GM21737 (cell line): ENCODE data around the gene PNPLA6.

ENCODE experiments used
- ATAC-seq: cut with Tn5 transposase; IDR thresholded peaks from one replicate; pipeline ENCODE4 v1.9.1; 2021; ENCODE audit warnings: mild to moderate bottlenecking, moderate library complexity; ENCODE audit not compliant: unreplicated experiment

The PNPLA6 gene

DNA sequence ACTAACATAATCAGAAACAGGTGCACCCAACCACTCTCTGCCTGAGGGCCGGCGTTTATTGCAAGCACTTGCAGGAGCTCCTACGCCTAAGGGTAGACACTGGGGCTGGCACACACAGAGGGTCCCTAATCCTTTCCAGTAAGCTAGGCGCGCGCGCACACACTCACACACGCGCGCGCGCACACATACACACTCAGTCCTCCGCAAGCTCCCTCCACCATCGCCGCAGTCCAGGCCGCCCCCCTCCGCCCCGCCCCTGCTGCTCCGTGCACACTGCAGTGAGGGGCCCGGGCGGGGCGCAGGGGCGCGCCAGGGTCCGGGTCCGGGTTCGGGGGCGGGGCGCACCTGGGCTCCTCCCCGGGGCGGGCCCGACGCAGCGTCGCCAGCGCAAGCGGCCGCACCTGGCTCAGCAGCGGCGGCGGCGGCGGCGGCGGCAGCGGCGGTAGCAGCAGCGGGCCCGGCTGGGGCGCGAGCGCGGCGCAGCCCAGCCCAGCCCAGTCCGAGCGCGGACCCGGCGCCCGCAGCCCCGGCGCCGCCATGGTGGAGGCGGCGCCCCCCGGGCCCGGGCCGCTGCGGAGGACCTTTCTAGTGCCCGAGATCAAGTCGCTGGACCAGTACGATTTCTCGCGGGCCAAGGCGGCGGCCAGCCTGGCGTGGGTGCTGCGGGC is 60.1 kb downstream of the PNPLA6 start, which contains the start of gene CAMSAP3:
Gene CAMSAP3, plus strand, starts transcription at position 398 of the 668 bp plus-strand sequence. Its CDS starts 140 bp downstream, at position 538.
- ATAC-seq, result peak; percentile 52

DNA sequence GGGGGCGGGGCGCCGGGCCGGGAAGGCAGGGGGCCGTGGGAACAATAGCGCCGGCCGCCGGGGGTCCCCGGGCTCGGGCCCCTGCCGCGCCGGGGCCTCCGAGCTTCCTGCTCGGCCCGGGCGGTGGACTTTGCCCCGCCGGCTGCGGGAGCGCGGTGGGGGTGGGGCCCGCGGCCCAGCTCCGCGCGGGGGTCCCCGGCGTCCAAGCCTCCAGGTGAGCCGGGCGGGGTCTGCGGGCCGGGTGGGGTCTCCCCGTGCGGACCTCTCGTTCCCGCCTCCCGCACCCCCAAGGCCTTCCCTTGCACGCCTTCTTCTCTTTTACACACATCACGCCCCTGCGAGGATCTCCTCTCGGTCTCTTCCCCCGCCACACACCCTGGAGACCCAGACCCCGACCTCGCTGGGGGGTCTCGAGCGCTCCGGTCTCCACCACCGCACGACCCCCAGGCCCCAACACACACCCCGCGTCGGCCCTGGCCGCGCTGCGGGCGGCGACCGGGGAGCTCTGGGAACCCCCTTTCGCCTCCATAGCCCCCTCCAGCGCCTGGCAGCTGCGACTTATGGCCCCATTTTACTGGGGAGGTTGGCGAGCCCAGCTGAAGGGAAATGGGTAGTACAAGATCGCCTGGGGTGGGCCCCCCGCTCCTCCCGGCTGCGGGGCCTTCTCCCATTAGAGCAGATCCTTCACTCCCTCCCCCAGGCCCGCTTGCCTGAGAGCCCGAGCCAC is 60.9 kb downstream of the PNPLA6 start:
- no peak for ATAC-seq

DNA sequence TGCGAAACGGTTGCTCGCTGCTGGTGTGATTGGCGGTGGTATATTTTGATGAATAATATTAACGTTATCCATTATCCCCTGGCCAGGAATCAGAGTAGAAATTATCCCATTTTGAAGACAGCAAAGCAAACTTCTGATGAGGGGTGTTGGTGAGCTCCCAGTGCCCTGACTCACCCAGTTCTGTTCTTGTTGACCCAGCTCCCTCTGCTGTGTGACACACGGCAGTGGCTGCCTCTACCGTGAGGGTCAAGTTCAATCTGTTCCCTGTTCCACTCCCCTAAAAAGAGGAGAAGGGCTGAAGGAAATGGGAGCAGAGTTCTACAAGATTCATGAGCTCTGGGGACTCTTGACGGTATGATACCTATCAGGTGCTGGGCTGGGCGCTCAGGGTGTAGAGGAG is 62.2 kb downstream of the PNPLA6 start:
- ATAC-seq, result no peak

DNA sequence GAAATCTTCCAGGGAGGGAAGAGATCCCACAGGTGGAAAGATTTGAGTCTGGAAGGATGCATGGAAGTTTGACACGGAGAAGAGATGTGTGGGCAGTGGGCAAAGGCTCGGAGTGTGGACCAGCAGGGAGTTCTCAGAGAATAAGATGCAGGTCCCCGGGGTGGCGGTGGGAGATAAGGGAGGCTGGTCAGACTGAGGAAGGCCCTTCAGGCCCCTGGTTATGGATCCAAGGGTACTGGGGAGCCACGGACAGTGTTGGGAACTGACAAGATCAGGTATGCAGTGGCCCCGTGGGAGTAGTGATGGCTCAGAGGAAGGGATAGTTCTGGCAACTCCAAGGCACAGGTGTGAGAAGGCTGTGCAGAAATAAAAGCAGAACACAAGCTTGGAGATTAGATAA is 62.7 kb downstream of the PNPLA6 start:
- ATAC-seq, result no peak

DNA sequence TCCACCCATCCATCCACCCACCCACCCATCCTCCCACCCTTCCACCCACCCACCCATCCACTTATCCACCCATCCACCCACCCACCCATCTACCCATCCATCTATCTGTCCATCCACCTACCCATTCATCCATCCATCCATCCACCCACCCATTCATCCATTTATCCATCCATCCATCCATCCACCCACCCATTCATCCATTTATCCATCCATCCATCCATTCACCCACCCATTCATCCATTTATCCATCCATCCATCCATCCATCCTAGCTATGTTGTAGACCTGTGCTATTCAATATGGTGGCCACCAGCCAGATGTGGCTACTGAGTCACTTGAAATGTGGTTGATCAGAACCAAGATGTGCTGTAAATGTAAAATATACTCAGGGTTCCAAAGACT is 65.2 kb downstream of the PNPLA6 start:
- no peak for ATAC-seq

DNA sequence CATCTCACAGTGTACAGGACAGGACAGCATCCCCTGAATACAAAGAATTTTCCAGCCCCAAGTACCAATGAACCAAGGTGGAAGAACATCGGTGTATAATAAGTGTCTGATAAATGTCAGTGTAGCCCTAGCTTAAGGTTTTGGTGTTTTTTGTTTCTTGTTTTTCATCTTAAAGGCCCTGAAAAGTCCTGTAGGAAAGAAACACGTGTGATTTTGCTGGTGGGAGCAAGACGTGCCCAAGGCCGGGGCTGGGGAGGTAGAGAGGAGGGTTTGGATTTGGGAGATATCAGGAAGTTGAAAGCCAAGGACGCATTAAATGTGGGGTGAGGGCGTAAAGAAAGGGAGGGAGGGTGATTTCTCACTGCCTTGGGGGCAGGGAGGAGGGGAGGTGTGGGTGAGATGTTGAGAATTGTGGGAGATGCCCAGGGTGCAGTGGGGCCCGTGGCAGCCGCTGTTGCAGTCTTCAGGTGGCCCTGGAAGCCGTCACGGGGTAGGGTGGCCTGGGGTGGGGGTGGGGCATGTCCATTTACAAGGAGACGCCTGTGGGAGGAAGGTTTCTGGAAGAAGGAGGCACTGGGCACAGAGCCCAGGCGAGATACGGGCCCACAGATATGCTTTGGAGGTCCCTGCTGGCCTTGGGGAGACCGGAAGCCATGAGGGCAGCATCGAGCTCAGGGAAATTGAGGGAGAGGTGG is 66.9 kb downstream of the PNPLA6 start:
- no peak for ATAC-seq

DNA sequence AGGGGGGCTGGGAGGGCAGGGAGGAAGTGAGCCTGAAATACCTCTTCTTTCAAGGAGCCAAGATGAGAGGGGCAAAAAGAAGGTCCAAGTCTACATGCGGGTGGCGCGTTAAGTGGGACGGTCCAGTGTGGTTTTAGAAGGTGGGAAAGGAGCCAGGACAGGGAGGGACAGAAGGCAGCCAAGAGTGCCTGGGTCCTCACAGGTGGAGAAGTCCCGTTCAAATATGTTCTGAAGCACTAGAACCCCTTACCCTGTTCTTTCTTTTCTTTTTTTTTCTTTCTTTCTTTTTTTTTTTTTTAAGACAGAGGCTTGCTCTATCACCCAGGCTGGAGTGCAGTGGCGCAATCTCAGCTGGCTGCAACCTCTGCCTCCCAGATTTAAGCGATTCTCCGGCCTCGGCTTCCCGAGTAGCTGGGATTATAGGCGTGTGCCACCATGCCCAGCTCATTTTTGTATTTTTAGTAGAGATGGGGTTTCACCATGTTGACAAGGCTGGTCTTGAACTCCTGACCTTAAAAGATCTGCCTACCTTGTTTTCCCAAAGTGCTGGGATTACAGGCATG is 67.5 kb downstream of the PNPLA6 start:
- no peak for ATAC-seq

DNA sequence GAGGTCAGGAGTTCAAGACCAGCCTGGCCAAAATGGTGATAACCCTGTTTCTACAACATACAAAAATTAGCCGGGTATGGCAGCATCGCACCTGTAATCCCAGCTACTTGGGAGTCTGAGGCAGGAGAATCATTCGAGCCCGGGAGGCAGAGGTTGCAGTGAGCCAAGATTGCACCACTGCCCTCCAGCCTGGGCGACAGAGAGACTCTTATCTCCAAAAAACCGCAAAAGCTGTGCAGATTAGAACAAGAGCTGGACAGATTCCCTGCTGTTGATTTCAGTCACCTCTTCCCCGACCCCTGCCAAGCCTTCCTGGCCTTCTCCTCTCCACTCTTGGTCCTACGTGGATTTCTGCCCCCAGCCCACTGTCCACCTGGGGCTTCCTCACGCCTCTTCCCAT is 68.4 kb downstream of the PNPLA6 start:
- ATAC-seq, result no peak

DNA sequence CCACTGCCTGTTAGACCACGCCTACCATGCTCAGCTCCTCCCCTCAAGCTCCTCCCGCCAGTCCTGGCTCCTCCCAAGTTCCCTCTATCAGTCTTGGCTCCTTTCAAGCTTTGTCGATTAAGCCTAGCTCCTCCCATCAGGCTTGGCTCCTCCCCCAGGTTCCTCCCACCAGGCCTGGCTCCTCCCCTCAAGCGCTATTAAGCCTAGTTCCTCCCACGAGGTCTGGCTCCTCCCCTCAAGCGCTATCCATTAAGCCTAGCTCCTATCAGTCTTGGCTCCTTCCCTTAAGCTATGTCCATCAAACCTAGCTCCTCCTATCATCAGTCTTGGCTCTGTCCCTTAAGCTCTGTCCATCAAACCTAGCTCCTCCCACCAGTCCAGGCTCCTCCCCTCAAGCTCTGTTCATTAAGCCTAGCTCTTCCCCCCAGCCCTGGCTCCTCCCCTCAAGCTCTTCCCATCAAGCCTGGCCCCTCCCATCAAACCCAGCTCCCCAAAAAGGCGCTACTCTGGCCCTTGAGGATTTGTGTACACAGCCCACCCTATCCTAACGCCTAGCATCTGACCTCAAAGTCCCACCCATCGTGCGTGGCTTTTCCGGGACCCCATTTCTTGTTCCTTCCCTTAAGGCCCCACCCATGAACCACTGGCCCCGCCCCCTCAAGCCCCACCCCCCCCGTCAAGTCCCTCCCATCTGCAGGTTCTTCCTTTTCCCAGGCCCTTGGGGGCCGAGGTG is 70.1 kb downstream of the PNPLA6 start:
- no peak for ATAC-seq

DNA sequence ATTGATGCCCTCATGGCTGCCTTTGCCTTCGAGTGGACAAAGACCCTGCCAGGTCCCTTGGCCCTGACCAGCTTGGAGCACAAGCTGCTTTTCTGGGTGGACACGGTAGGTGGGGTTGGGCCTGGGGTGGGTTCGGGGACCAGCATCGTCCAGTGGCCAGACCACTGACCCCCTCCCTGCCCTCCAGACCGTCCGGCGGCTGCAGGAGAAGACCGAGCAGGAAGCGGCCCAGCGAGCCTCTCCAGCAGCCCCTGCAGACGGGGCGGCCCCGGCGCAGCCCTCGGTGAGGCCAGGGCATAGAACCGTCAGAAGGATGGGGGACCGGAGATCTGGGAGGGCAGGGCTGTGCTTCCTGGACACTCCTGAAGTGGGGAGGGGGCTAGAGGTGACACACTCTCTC is 70.8 kb downstream of the PNPLA6 start:
- no peak for ATAC-seq

DNA sequence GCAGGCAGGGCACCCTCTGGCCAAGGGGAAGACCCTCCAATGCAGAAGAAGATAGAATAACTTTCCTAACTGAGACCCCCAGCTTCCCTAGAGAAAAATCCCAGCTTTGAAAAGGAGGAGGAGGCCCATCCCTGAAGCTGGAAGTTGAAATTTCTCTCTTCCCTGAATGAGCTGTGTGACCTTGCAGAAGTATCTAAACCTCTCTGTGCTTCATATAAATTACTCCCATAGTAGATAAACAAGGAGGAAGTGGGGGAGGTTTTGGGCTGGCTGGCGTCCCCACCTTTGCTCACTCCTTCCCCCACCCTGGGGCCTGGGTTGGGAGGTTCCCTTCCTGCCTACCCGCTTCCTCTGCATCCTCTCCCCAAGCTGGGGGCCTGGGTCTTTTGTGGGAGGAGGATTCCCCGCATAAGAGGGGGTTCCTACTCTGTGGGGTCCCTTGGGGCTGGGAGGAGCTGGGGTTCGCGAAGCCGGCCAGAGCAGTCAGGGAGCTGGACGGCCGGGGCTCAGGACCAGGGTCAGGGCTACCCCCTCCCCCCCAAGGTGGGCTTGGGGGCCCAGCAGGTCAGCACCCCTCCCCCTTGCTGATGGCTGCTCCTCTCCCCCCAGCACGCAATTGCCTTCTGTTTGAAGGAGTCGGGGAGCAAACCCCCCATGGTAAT is 71.8 kb downstream of the PNPLA6 start:
- ATAC-seq, result no peak

DNA sequence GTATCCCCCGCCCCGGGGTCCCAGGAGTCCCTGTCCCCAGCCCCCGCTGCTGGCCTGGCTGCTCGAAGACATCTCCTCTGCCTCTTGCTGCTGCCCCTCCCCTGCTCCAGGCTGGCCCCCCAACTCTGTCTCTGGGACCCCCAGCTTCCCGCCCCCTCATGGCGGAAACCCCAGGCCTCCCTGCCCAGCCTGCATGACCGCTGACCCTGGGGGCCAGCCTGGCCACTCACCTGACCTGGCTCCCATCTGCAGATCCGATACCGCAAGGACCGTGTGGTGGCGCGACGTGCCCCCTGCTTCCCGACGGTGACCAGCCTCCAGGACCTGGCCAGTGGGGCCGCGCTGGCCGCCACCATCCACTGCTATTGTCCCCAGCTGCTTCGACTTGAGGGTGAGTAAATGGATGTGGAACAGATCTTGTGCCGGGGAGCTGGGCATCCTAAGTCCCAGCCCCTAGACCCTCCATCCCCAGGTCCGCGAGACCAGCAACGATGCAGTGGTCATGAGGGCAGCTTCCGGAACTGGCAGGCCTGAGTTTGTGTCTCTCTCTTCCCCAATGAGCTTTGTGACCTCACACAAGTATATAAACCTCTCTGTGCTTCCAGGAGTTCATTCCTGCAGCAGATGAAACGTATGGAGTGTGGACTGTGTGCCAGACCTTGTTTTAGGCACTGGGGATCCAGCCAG is 72.5 kb downstream of the PNPLA6 start:
- ATAC-seq, result no peak

DNA sequence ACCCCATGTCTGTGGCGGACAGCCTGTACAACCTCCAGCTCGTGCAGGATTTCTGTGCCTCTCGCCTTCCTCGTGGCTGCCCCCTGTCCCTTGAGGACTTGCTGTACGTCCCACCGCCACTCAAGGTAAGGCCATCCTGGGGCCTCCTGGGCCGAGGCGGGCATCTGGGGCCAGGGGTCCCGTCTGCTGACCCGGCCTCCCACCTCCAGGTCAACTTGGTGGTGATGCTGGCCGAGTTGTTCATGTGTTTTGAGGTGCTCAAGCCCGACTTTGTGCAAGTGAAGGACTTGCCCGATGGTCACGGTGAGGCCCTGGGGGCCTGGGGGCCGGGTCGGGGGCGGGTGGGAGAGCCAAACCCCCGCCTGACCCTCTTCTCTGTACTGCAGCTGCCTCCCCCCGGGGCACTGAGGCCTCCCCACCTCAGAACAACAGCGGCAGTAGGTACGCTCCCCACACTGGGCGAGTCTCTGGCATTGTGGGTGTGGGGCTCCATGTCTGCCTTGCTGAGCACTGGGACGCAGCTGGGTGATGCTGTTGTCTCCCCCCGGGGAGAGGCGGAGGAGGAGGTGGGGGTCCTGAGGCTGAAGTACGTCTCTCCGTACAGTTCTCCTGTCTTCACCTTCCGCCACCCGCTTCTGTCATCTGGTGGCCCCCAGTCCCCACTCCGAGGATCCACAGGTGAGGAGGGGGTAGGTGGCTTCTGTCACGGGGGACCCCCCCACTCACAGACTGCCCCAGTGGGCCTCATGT is 75.1 kb downstream of the PNPLA6 start:
- ATAC-seq, result no peak
